GM19193 (cell line): ENCODE data around the gene TMEM151B.
A peak's percentile ranks its signal among the peaks of the same experiment; 100 is the strongest.

Experiments used
- POLR2A ChIP-seq: IDR thresholded peaks from 4 replicates; pipeline ENCODE4 v1.6.1; 2011; ENCODE audit not compliant: insufficient read depth, insufficient read length; ENCODE audit errors: extremely low read depth

TMEM151B gene

GRCh38 chr6:44243345-44243744 lies 26.9 kb upstream of the TMEM151B start:
- TF ChIP-seq POLR2A, result no peak

- no peak for TF ChIP-seq POLR2A
Measured at GRCh38 chr6:44245391-44245911, 24.8 kb upstream of the TMEM151B start.

GRCh38 chr6:44245912-44246662 lies 24.2 kb upstream of the TMEM151B start:
- no peak for TF ChIP-seq POLR2A

- TF ChIP-seq POLR2A, result peak; percentile 100
Measured at GRCh38 chr6:44246663-44247337, 23.4 kb upstream of the TMEM151B start, which contains the start of gene HSP90AB1. Gene HSP90AB1 (plus strand): TSS chr6:44247101. CDS start chr6:44248630, 1,529 bp downstream.

GRCh38 chr6:44247338-44248302 lies 22.6 kb upstream of the TMEM151B start:
- TF ChIP-seq POLR2A, result peak; percentile 23

GRCh38 chr6:44248579-44248978 lies 21.7 kb upstream of the TMEM151B start:
- TF ChIP-seq POLR2A, result no peak

- no peak for TF ChIP-seq POLR2A
Measured at GRCh38 chr6:44249082-44249748, 21.0 kb upstream of the TMEM151B start.

- TF ChIP-seq POLR2A, result no peak
Measured at GRCh38 chr6:44250067-44250717, 20.1 kb upstream of the TMEM151B start.

- no peak for TF ChIP-seq POLR2A
Measured at GRCh38 chr6:44250718-44251123, 19.5 kb upstream of the TMEM151B start.

- TF ChIP-seq POLR2A, result no peak
Measured at GRCh38 chr6:44251576-44252524, 18.4 kb upstream of the TMEM151B start.

GRCh38 chr6:44253307-44254101 lies 16.7 kb upstream of the TMEM151B start:
- TF ChIP-seq POLR2A, result peak; percentile 35
